ENCODE results near the gene BRD7. TPM values are rescaled to one million over a fixed set of nuclear protein-coding genes. Genes with fewer than 3 reads are reported as not detected.

Gene BRD7
- polyA plus RNA-seq, 3 donors, result 11.4 to 33.0 (median 21.2) TPM

DNA sequence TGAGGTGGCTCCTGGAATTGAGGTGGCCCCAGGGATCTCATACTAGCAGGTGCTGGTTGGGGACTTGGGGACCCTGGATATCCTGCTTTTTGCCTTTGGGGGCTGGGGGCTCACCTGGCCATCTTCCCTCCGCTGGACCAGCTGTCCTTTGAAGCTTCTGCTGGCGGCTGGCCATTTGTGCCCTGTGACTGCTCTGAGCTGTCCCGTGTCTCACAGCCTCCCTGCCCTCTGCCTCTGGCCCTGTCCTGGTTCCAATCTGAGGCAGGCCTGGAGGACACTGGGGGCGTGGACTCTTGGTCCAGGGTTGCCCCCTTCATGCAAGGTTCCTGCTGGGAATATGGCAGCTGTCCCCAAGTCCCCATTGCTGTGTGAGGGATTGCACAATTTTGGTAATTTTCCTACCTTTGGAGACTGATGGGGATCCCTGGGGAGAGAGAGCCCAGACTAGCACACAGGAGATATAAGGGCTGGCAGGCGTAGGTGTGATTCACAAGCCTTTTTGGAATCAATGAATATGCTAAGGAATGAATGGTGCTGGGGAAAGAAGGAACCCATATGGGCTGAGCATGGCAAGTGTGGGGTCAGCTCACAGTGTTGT is 83.3 kb downstream of the BRD7 start:
- peaks cover 56% of the 10 kb centered on the region for H3K4me1 Mint-ChIP-seq
- H3K4me2 ChIP-seq (replicated peaks; ENCODE audit: extremely low read depth, low read length, poor library complexity, severe bottlenecking), result no peak overlapping the region
- peaks cover 35 to 78% of the 10 kb centered on the region in 2 donors for H3K36me3 Mint-ChIP-seq
- H3K27ac ChIP-seq (ENCODE audit: low read depth in 1 of 2, low read length in 2 of 2), result peak overlapping the region in 1 of 2 donors; percentile 97
- H3K79me2 ChIP-seq (ENCODE audit: insufficient read depth, low read length), result peaks cover 99% of the 10 kb centered on the region
- H3K27me3 ChIP-seq (ENCODE audit: control insufficient read depth in 2 of 2, insufficient read depth in 2 of 2, low read length in 2 of 2), result no peaks in the 10 kb centered on the region
- H3K9ac ChIP-seq (ENCODE audit: insufficient read depth, low read length, poor library complexity, severe bottlenecking), result no peak overlapping the region
- H3K27ac Mint-ChIP-seq, result peak overlapping the region; percentile 7 to 98 (median 28)
- H3K4me3 Mint-ChIP-seq, result no peak overlapping the region
- H3K36me3 ChIP-seq (replicated peaks in 1 of 2; ENCODE audit: control insufficient read depth in 1 of 2, insufficient read depth in 2 of 2, low read length in 2 of 2), result peaks cover 39 to 54% of the 10 kb centered on the region in 2 donors
- H3K9me3 Mint-ChIP-seq, result no peaks in the 10 kb centered on the region
- peaks cover 56 to 59% of the 10 kb centered on the region in 2 donors for H3K4me1 ChIP-seq (ENCODE audit: control insufficient read depth in 1 of 2, insufficient read depth in 2 of 2, low read length in 2 of 2)
- H3K9me3 ChIP-seq (replicated peaks in 1 of 2; ENCODE audit: control insufficient read depth in 1 of 2, insufficient read depth in 1 of 2, low read length in 2 of 2), result no peaks in the 10 kb centered on the region
- no peak overlapping the region for H2AFZ ChIP-seq (ENCODE audit: insufficient read depth, low read depth, low read length, poor library complexity, severe bottlenecking)
- 79% methylated on average over 5 of the region's 5 CpGs for WGBS (ENCODE audit: insufficient coverage)
- no peaks in the 10 kb centered on the region for H3K27me3 Mint-ChIP-seq (ENCODE audit: low read depth in 3 of 3)
- no peak for DNase-seq
- H3K4me3 ChIP-seq (replicated peaks in 1 of 3; ENCODE audit: low read depth in 2 of 3, low read length in 3 of 3), result no peak overlapping the region
- TF ChIP-seq, protein P1, sequence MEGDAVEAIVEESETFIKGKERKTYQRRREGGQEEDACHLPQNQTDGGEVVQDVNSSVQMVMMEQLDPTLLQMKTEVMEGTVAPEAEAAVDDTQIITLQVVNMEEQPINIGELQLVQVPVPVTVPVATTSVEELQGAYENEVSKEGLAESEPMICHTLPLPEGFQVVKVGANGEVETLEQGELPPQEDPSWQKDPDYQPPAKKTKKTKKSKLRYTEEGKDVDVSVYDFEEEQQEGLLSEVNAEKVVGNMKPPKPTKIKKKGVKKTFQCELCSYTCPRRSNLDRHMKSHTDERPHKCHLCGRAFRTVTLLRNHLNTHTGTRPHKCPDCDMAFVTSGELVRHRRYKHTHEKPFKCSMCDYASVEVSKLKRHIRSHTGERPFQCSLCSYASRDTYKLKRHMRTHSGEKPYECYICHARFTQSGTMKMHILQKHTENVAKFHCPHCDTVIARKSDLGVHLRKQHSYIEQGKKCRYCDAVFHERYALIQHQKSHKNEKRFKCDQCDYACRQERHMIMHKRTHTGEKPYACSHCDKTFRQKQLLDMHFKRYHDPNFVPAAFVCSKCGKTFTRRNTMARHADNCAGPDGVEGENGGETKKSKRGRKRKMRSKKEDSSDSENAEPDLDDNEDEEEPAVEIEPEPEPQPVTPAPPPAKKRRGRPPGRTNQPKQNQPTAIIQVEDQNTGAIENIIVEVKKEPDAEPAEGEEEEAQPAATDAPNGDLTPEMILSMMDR (IDR thresholded peaks at IDR 0.05), result no peak
- peaks cover 91% of the 10 kb centered on the region for H4K20me1 ChIP-seq (ENCODE audit: insufficient read depth, low read length)
- intact Hi-C loops (cut with micrococcal nuclease), result no loop called here

DNA sequence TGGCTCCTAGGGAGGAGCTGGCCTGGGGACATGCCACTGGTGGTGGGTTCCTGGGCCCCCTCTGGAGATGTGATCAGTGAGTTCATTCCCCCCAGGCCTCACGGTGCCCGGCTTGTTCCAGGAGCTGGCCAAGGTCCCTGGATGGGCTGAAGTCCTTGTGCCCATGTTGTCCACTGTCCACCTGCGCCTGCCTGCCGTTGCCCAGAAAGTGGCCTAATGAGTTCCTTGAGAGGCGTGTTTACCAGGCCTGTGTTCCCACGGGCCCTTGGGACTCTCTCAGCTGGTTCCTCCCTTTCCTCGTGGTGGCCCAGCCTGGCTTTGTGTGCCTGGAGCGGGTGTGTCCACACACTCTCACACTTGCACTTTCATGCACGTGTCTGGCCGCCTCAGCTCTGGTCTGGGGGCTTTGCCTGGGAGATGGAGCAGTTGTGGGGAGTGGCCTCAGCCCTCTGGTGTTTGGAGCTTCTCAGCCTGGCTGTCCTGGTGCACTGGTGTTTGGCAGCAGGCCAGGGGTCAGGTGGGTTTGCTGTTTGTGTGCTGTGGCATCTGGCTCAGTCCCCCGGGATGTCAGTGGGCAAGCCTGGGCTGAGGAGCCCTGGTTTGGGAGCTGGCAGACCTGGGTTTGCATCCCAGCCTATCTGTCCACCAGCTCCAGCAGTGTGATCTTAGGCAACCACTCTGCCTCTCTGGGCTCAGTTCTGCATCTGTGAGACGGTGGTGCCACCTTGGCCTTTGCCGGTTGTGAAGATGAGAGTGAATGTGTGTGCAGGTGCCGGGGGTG is 84.5 kb downstream of the BRD7 start:
- Histone ChIP-seq H3K27ac (ENCODE audit: low read depth in 1 of 2, low read length in 2 of 2) (peak overlapping the region; percentile 86 to 97), H4K20me1 (ENCODE audit: insufficient read depth, low read length) (peaks cover 83% of the 10 kb centered on the region)
- intact Hi-C loops (cut with micrococcal nuclease), result loop anchor here in 1 of 2 donors (5.0 kb wide), 1 partner anchor 37 kb away; no protein-coding TSS in a partner anchor

More for the DNA sequence above, 84.5 kb downstream of the BRD7 start:
- H3K4me3 Mint-ChIP-seq, result peak overlapping the region; percentile 64 to 69
- peaks cover 68 to 70% of the 10 kb centered on the region in 2 donors for H3K4me1 ChIP-seq (ENCODE audit: control insufficient read depth in 1 of 2, insufficient read depth in 2 of 2, low read length in 2 of 2)
- peak overlapping the region; percentile 82 to 100 (median 98) for H3K27ac Mint-ChIP-seq
- H3K4me2 ChIP-seq (replicated peaks; ENCODE audit: extremely low read depth, low read length, poor library complexity, severe bottlenecking), result peak overlapping the region; percentile 97
- no peaks in the 10 kb centered on the region for H3K9me3 ChIP-seq (replicated peaks in 1 of 2; ENCODE audit: control insufficient read depth in 1 of 2, insufficient read depth in 1 of 2, low read length in 2 of 2)
- H3K36me3 Mint-ChIP-seq, result peaks cover 27 to 72% of the 10 kb centered on the region in 2 donors
- peak overlapping the region; percentile 69 for H3K9ac ChIP-seq (ENCODE audit: insufficient read depth, low read length, poor library complexity, severe bottlenecking)
- 34% methylated on average over 9 of the region's 14 CpGs for WGBS (ENCODE audit: insufficient coverage)
- H2AFZ ChIP-seq (ENCODE audit: insufficient read depth, low read depth, low read length, poor library complexity, severe bottlenecking), result no peak overlapping the region
- peak overlapping the region in 1 of 3 experiments; percentile 86 for H3K4me3 ChIP-seq (replicated peaks in 1 of 3; ENCODE audit: low read depth in 2 of 3, low read length in 3 of 3)
- H3K9me3 Mint-ChIP-seq, result no peaks in the 10 kb centered on the region
- TF ChIP-seq, protein P1 (IDR thresholded peaks at IDR 0.05), result no peak
- no peaks in the 10 kb centered on the region for H3K27me3 Mint-ChIP-seq (ENCODE audit: low read depth in 3 of 3)
- DNase-seq, result peak in 2 of 3 donors; percentile 32 to 43
- H3K27me3 ChIP-seq (ENCODE audit: control insufficient read depth in 2 of 2, insufficient read depth in 2 of 2, low read length in 2 of 2), result no peaks in the 10 kb centered on the region
- peaks cover 99% of the 10 kb centered on the region for H3K79me2 ChIP-seq (ENCODE audit: insufficient read depth, low read length)
- H3K36me3 ChIP-seq (replicated peaks in 1 of 2; ENCODE audit: control insufficient read depth in 1 of 2, insufficient read depth in 2 of 2, low read length in 2 of 2), result peaks cover 27 to 42% of the 10 kb centered on the region in 2 donors
- peaks cover 67% of the 10 kb centered on the region for H3K4me1 Mint-ChIP-seq
